Breast epithelium (tissue), 4 donors: ENCODE measurements around the gene PRKD1. TPM values are rescaled to one million over a fixed set of nuclear protein-coding genes. Genes with fewer than 3 reads are reported as not detected.

ENCODE experiments used
- DNase-seq, 2 donors: peaks; one replicate each; pipeline ENCODE4 v3.0.0-alpha.2; 2019; ENCODE audit warnings: low spot score in 2 of 2
- H3K27ac ChIP-seq, 2 donors: fragments of 200-600 bp; sonication (generic) in 1 of 2; one replicate each; pipeline ENCODE4 v1.5.1; 2016 to 2019; ENCODE audit warnings: mild to moderate bottlenecking in 1 of 2
- H3K27me3 ChIP-seq, 2 donors: fragments of 200-600 bp; sonication (generic) in 1 of 2; one replicate each; pipeline versions ENCODE4 v1.5.1 to v1.6.0; 2017 to 2019; ENCODE audit warnings: control low read depth in 1 of 2, mild to moderate bottlenecking in 1 of 2
- H3K36me3 ChIP-seq: fragments of 200-600 bp; one replicate; pipeline ENCODE4 v1.5.1; 2019
- H3K4me1 ChIP-seq, 2 donors: fragments of 200-600 bp; sonication (generic); one replicate each; pipeline ENCODE4 v1.5.1; 2016 to 2019; ENCODE audit warnings: control low read depth in 1 of 2
- H3K4me3 ChIP-seq, 3 donors: fragments of 200-600 bp; sonication (generic); 1 replicate in 2 of 3; 2 replicates in 1 of 3; pipeline ENCODE4 v1.5.1; 2016 to 2019; ENCODE audit warnings: mild to moderate bottlenecking in 3 of 3, moderate library complexity in 2 of 3
- H3K9me3 ChIP-seq, 2 donors: fragments of 200-600 bp; sonication (generic) in 1 of 2; one replicate each; pipeline ENCODE4 v1.5.1; 2016 to 2019; ENCODE audit warnings: control low read depth in 1 of 2
- CTCF ChIP-seq, 3 donors: fragments of 450-650 bp; IDR thresholded peaks; one replicate each; pipeline ENCODE4 v1.5.1; 2016 to 2017; ENCODE audit warnings: antibody characterized with exemption in 3 of 3, mild to moderate bottlenecking in 3 of 3, moderate library complexity in 3 of 3
- POLR2A ChIP-seq: fragments of 450-650 bp; IDR thresholded peaks from one replicate; pipeline ENCODE4 v1.6.1; 2016; ENCODE audit warnings: antibody characterized with exemption, mild to moderate bottlenecking, moderate library complexity
- POLR2AphosphoS5 ChIP-seq, 3 donors: sonication (generic); formaldehyde crosslinking; IDR thresholded peaks; one replicate each; pipeline ENCODE4 v1.6.1; 2017; ENCODE audit warnings: antibody characterized with exemption in 3 of 3
- intact Hi-C: fragments of 100-400 bp; cut with DNase I; formaldehyde crosslinking; loops from one replicate; pipeline ENCODE4 v1.15.1; 2023; ENCODE audit warnings: low total_unique reads
- total RNA-seq, 3 donors: library from RNA; depleted of rRNA; stranded (reverse); fragments of >200 nt; gene quantifications; one replicate each; pipeline ENCODE4 v1.1.0, GENCODE V29; 2016

PRKD1 gene
- total RNA-seq, 3 donors from 2014 or later = 14.1 to 26.1 (median 22.7) TPM

GRCh38 chr14:29674566-29675285 lies 252.9 kb downstream of the PRKD1 start:
- H3K27me3 ChIP-seq = no peaks in the 10 kb centered on the region
- no peaks in the 10 kb centered on the region for H3K4me1 ChIP-seq
- no peak for DNase-seq
- no peak overlapping the region for H3K27ac ChIP-seq
- H3K9me3 ChIP-seq = no peaks in the 10 kb centered on the region
- H3K36me3 ChIP-seq = no peaks in the 10 kb centered on the region
- no peak overlapping the region for H3K4me3 ChIP-seq
- TF ChIP-seq POLR2A (no peak), POLR2AphosphoS5 (IDR thresholded peaks at IDR 0.05) (no peak), CTCF (IDR thresholded peaks at IDR 0.05) (no peak)
- intact Hi-C loops = no loop called here

- no peaks in the 10 kb centered on the region for H3K9me3 ChIP-seq
- no peak for TF ChIP-seq POLR2AphosphoS5 (IDR thresholded peaks at IDR 0.05)
- TF ChIP-seq CTCF (IDR thresholded peaks at IDR 0.05) = no peak
- TF ChIP-seq POLR2A = no peak
- H3K4me1 ChIP-seq = no peaks in the 10 kb centered on the region
- no peak overlapping the region for H3K27ac ChIP-seq
- no peaks in the 10 kb centered on the region for H3K36me3 ChIP-seq
- intact Hi-C loops = no loop called here
- no peak for DNase-seq
- no peak overlapping the region for H3K4me3 ChIP-seq
- no peaks in the 10 kb centered on the region for H3K27me3 ChIP-seq
Observed at GRCh38 chr14:29672831-29673230, 254.8 kb downstream of the PRKD1 start.

- intact Hi-C loops = no loop called here
- H3K4me1 ChIP-seq = no peaks in the 10 kb centered on the region
- TF ChIP-seq POLR2A (no peak), POLR2AphosphoS5 (IDR thresholded peaks at IDR 0.05) (no peak), CTCF (IDR thresholded peaks at IDR 0.05) (no peak)
- no peak overlapping the region for H3K27ac ChIP-seq
- no peaks in the 10 kb centered on the region for H3K9me3 ChIP-seq
- H3K27me3 ChIP-seq = no peaks in the 10 kb centered on the region
- DNase-seq = no peak
- no peak overlapping the region for H3K4me3 ChIP-seq
- H3K36me3 ChIP-seq = no peaks in the 10 kb centered on the region
Observed at GRCh38 chr14:29671034-29671433, 256.6 kb downstream of the PRKD1 start.

- no peak overlapping the region for H3K4me3 ChIP-seq
- no peak for TF ChIP-seq POLR2AphosphoS5 (IDR thresholded peaks at IDR 0.05)
- no peak for TF ChIP-seq POLR2A
- TF ChIP-seq CTCF (IDR thresholded peaks at IDR 0.05) = no peak
- DNase-seq = no peak
- no peaks in the 10 kb centered on the region for H3K9me3 ChIP-seq
- intact Hi-C loops = no loop called here
- H3K4me1 ChIP-seq = no peaks in the 10 kb centered on the region
- no peaks in the 10 kb centered on the region for H3K27me3 ChIP-seq
- no peak overlapping the region for H3K27ac ChIP-seq
- H3K36me3 ChIP-seq = no peaks in the 10 kb centered on the region
Observed at GRCh38 chr14:29668201-29668600, 259.4 kb downstream of the PRKD1 start.

- H3K27me3 ChIP-seq = no peaks in the 10 kb centered on the region
- DNase-seq = no peak
- H3K4me1 ChIP-seq = no peaks in the 10 kb centered on the region
- TF ChIP-seq POLR2A (no peak), POLR2AphosphoS5 (IDR thresholded peaks at IDR 0.05) (no peak), CTCF (IDR thresholded peaks at IDR 0.05) (no peak)
- H3K9me3 ChIP-seq = no peaks in the 10 kb centered on the region
- no peak overlapping the region for H3K4me3 ChIP-seq
- H3K27ac ChIP-seq = no peak overlapping the region
- H3K36me3 ChIP-seq = no peaks in the 10 kb centered on the region
- intact Hi-C loops = no loop called here
Observed at GRCh38 chr14:29664515-29664914, 263.1 kb downstream of the PRKD1 start.
